NCI-H128 (cell line): ENCODE results near the gene HECTD2.
"Not testable (repeated sequence)": the region's sequence is repeated elsewhere in the genome, so short reads cannot be mapped to it uniquely, and the experiment has no call there.

Experiments used
- DNase-seq: peaks from one replicate; lab custom pipeline; 2025; ENCODE audit not compliant: unreplicated experiment; lab: John Stamatoyannopoulos, UW

Gene HECTD2

DNA sequence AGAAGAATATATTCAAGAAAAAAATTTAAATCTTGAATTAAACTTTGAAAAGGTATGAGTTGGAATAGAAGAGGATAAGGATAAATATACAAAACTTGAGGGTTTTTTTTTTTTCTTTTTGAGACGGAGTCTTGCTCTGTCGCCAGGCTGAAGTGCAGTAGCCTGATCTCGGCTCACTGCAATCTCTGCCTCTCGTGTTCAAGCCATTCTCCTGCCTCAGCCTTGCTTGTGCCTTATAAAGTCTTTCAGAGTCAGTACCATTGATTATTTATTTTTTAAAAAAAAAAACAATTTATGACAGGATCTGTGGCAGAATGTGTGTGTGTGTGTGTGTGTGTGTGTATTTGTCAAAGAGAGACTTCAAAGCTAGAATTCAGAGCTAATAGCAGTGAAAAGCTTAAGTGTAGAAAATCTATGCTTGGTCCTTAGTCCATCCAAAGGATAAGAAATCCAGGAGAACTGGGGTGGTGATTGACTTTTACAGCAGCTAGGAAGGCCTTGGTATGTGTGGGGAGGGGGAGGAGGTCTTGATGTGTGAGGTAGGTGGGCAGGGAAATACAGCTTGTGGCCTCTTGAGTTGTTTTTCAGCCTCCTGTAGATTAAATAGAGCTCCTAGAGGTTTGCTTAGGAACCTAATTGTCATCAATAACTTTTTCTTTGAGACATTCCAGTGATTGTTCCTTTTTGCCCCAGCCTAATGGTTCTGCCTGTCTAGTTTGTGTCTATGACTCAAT is 2.4 kb downstream of the HECTD2 start:
- no peak for DNase-seq

DNA sequence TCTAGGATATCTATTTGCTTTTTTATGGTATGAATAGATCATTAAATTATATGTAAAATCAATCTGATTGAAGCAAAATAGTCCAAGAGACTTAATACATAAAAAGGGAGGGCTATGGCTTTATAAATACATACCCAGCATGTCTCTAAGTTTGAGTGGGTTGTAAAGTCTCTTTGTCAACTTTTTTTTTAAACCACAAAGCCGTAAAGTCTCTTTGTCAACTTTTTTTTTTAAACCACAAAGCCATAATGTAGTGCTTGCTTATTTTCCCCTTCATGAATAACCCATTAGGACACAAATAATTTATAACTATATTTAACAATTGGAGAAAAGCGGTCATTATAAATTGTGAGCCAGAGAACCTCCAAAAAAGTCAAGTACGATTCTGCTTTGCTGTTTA is 5.7 kb downstream of the HECTD2 start:
- no peak for DNase-seq

DNA sequence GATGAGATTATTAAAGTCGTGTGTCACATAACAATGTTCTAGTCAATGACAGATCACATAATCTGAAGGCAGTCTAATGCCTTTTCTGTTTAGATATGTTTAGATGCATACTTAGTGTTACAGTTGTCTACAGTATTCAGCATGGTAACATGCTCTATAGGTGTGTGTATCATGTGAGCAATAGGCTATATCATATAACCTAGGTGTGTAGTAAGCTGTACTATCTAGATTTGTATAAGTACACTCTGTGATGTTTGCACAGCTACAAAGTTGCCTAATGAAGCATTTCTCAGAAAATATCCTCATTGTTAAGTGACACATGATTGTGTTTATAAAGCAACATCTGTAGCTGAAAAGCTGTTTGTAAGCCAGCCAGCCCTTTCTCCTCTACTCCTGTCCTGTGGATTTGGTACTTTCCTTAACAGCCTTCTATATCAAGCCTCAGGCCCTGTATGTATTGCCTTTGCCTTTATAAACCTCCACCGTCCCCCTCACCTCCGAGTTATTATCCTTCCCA is 6.3 kb downstream of the HECTD2 start:
- no peak for DNase-seq

DNA sequence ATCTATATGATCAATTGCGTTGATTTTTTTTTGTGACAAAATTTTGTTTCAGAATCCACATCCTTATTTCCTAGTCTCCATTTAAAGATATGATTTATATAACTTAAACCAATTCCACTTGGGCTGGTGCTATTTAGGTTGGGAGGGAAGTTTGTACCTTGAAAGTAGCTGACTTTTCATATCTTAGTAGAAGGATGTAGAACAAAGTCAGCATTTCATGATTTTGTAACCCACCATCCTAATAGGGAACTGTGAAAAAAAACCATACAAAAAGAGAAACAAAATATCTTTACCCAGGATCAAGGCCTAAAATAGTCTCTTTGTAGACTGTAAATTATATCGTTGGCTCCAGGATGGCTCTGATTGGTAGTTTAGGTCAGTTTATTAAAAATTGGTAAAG is 8.3 kb downstream of the HECTD2 start:
- no peak for DNase-seq

DNA sequence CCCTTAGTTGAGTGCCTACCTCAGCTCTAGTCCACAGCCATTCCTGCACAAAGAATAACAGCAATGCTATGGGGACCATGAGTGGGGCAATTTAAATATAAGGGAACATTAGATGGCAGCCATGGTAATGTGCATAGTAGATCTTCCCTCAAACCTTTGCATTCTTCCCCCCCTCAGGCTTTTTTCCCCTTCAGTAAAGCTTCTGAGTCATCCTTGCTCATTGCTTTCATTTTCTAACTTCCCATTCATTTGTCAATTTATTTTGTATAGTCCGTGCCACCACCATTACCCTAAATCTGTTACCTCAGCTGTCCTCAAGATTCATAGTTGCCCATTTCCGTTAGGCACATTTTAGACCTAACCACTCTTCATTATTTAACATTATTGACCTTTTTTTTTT is 10.7 kb downstream of the HECTD2 start:
- no peak for DNase-seq

DNA sequence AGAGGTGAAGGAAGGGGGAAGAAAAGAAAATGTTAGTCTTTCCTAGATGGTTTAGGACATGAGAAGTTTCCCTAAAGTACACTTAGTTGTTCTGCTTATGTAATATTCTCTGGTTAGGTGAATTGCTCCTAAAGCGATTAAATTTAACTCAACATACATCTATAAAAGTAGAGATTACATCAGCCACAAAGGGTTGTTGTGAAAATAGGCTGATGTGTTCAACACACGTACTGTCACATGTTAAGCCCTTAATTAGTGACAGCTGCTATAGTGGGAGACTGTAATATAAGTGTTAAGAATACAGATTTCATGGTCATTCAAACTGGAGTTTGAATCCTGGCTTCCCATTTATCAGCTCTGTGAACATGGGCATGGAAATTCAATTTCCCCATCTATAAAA is 12.8 kb downstream of the HECTD2 start:
- DNase-seq = no peak

DNA sequence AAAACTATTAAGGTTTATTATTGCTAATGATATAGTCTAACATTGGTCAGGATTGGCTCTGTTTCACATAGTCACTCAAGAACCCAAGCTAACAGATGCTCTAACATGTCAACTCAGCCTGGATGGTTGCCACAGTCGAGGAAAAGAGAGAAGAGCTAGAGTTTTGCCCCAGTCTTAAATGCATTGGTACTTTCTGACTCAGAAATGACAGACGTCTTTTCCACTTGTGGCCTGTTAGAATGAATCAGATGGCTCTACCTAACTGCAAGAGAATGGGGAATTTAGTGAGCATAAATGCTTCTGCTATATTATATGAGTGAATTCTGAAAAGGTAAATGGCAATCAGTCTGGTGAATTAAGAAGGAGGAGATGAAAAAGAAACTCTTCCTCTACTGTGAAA is 13.9 kb downstream of the HECTD2 start:
- DNase-seq = no peak

DNA sequence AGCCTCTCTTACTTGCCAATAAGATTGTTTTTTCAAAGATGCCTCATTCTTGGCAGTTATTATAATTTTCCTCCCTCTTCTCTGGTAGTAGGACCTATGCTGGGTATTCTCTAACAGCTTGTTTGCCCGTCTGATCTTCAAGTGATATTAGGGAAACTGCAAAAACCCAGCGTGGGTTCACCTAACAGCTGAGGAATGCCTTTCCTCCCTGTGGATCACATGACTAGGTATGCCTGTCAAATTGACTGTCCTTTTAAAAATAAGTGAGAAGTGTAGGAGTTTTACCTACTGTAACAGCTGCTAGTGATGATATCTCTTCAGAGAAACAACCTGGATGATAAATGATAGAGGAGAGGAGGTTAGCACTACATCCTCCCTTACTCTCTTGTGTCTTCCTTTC is 22.0 kb downstream of the HECTD2 start:
- no peak for DNase-seq

DNA sequence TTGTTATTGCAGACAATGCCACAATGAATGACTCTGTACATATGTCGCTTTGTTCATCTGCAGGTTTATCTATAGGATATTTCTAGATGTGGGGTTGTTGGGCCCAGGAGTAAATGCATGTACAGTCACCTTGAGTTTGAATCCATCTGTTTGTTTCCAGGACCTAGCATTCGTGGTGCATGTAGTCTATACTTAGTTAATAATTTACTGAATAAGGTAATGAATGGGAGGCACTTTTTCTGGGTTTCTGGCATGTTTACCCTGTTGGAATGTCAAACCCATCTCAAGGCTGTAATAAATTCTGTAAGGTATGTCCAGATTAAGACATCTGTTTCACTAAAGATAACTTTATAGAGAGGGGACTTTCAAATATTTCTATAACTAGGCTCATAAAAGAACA is 23.5 kb downstream of the HECTD2 start:
- no peak for DNase-seq

DNA sequence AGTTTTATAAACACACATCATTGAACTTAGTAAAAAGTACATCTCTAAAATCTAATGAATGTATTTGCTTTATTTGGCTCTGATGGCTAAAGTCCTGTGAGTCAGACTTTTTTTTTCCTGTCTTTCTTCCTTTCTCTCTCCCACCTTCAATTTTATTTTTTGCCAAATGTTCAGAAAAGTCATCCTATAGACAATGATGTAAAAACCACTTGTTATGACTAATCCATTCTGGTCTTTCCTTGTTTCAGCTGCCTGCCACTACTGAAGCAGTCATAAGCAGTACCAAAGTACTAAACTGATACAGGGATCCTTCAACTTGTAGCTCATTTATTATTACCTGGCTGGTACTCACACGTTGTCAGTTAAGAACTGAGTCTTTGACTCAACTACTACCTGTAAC is 23.9 kb downstream of the HECTD2 start:
- no peak for DNase-seq

DNA sequence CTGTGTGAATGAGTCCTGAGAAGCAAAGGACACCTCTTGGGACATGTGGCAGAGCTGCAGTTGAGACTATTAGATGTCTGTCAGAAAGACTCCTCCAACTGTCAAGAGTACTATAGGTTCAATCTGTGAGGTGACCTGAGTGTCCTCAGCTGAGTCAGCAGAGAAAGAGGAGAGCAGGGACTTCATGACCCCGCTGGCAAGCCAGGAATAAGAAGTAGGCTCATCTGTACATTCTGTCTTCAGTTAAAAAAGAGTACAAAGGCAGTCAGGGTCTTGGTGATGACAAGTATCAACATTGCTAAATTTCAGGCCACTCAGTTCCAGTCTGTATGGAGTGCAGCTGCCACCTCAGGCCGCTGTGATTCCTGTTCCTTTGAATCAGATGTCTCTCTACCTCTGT is 25.1 kb downstream of the HECTD2 start:
- DNase-seq = no peak

DNA sequence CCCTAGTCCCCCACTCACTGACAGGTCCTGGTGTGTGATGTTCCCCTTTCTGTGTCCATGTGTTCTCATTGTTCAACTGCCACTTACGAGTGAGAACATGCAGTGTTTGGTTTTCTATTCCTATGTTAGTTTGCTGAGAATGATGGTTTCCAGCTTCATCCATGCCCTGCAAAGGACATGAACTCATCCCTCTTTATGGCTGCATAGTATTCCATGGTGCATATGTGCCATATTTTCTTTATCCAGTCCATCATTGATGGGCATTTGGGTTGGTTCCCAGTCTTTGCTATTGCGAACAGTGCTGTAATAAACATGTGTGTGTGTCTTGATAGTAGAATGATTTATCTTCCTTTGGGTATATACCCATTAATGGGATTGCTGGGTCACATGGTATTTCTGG is 28.1 kb downstream of the HECTD2 start:
- DNase-seq = not testable (repeated sequence)

DNA sequence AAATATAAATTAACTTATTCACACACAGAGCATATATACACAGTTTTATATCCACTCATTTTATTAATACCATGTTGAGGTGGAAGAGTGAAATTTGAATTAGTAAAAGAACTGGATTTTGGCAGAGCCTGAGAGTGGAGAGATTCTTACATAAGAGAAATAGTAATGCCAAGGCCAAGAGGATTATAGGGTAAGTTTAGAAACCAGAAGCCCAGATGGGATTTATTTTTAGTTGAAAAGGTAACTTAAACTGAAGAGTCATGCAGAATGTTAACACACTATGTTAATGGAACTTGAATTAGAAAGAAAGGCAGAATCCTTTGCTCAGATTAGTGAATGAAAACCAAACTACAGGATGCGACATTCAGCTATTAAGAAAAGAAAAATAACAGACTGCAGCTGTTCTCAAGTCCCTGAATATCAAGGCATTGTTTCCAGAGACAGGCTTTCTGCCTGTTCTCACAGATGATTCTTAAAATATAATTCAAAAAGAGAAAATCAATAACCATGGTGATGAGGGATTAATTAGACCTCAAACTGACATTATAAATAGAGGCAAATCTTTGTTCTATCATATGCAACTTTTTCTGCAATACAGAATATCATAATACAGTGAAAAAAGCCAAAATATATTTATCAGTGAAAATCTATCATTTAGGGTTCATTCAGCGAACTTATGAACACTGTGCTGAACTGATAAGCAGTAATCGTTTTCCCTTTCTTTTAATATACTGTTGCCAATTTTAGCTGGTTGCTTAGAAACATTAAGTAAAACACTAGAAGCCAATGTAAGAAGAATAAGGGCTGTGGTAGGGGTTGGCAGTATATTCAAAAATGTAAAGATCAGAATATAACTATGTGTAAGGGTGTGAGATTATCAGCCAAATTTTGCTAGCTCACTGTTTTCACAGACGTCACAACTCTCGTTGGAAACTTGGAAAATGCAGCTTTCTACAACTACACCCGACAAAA is 34.4 kb downstream of the HECTD2 start:
- DNase-seq = no peak

DNA sequence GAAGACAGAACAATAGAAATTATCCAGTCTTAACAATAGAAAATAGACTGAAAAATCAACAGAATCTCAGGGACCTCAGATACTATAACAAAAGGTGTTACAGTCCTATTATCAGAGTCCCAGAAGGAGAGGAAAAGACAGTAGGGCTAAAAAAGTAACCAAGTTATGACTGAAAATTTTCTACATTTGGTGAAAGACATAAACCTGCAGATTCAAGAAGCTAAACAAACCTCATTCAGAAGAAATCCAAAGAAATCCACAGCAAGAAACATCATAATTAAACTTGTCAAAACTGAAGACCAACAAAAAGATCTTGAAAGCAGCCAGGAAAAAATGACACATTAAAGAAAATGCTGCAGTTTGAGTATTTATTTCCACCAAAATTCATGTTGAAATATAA is 41.9 kb downstream of the HECTD2 start:
- DNase-seq = no peak

DNA sequence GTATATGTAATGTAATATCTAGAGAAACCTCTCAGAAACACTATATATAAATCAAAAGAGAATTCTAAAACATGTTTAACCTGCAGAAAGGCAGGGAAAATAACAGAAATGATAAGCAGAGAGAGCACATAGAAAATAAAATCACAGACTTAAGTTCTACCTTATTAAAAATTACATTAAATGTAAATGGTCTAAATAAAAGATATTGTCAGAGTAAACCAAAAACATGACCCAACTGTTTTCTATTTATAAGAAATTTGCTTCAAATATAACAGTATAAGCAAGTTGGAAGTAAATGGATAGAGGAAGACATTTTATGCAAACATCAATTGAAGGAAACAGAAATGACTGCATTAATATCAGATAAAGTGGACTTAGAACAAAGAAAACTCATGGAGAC is 43.4 kb downstream of the HECTD2 start:
- no peak for DNase-seq

DNA sequence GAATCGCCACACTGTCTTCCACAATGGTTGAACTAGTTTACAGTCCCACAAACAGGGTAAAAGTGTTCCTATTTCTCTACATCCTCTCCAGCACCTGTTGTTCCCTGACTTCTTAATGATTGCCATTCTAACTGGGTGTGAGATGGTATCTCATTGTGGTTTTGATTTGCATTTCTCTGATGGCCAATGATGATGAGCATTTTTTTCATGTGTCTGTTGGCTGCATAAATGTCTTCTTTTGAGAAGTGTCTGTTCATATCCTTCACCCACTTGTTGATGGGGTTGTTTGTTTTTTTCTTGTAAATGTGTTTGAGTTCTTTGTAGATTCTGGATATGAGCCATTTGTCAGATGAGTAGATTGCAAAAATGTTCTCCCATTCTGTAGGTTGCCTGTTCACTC is 45.0 kb downstream of the HECTD2 start:
- DNase-seq = not testable (repeated sequence)

DNA sequence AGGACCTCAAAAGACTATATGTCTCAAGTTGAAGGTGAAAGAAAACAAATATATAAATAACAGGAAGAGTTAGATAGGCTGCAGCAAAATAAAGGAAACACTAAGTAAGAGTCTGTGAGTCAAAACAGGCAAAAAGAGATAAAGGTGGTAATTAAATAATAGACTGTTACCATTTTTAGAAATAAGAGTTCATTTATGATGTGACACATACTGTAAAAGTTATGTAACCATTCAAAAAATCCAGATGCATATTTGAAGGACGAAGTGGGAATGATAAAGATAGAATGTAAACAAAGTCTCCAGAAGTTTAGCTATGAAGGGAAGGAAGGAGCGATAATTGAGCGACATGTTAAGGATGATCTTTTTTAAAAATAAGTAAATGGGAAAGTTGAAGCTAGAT is 50.5 kb downstream of the HECTD2 start:
- DNase-seq = no peak

DNA sequence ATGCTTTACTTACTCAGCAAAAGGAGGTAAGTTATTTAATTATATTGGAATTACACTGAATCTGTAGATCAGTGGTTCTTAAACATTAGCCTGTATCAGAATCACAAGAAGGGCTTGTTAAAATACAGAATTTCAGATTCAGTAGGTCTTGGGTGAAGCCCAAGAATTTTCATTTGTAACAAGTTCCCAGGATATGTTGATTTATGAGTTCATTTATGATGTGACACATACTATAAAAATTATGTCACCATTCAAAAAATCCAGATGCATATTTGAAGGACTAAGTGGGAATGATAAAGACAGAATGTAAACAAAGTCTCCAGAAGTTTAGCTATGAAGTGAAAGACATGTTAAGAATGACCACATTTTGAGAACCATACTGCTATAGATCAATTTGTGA is 52.3 kb downstream of the HECTD2 start:
- DNase-seq = no peak

DNA sequence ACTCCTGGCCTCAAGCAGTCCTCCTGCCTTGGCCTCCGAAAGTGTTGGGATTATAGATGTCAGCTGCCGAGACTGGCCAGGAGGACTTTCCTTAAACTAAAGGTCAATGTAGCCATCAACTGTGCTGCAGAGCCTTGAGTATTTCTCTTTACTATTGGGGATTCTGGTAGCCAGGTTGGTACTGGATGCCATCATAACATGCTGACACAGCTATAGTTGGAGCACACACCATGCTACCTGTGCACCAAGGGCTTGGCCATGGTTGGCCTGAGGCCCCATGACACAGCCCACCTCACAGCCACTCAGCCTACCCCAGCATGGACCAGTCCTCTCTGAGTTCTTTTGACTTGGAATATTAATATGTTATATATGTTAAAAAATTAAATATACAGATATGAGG is 54.4 kb downstream of the HECTD2 start:
- DNase-seq = no peak

DNA sequence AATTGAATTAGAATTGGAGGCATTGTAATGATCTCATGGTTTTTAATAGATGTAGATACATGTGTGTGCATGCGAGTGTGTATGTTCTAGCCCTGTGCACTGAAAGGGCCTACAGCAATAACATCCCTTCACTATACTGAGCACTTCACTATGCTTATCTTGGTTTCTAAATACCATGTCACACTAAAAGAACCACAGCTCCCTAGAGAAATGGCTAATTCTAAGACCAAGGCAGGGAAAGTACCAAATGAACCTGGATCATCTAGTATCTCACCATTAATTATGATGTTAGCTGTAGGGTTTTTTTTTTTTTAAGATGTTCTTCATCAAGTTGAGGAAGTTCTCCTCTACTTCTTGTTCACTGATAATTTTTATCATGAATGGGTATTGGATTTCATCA is 55.1 kb downstream of the HECTD2 start:
- no peak for DNase-seq

DNA sequence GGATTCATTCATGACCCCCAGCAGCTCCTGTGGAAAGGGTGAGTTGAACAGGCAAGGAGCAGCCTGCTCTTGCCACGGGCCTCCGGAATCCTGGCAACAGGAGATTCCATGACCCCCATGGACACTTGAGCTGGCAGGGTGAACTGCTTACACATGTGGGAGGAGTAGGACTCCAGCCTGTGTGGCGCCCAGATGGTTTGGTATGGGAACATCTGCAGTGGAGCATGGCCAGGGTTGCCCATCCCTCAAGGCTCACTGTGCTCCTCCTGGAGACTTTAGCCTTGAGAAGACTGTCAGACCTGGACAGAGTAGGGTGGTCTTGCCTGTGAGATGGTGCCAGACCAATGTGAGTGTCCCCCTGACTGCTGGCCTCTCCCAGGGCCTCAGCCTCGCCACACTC is 57.0 kb downstream of the HECTD2 start:
- no peak for DNase-seq

DNA sequence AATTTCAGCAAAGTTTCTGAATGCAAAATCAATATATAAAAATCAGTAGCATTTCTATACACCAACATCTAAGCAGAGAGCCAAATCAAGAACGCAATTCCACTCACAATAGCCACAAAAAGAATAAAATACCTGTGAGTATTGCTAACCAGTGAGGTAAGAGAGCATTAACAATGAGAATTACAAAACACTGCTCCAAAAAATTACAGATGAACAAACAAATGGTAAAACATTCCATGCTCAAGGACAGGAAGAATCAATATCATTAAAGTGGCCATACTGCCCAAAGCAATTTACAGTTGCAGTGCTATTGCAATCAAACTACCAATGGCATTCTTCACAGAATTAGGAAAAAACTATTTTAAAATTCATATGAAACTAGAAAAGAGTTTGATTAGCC is 61.5 kb downstream of the HECTD2 start:
- no peak for DNase-seq
